Measurements from ENCODE around the gene TEX13A.

Gene TEX13A

DNA sequence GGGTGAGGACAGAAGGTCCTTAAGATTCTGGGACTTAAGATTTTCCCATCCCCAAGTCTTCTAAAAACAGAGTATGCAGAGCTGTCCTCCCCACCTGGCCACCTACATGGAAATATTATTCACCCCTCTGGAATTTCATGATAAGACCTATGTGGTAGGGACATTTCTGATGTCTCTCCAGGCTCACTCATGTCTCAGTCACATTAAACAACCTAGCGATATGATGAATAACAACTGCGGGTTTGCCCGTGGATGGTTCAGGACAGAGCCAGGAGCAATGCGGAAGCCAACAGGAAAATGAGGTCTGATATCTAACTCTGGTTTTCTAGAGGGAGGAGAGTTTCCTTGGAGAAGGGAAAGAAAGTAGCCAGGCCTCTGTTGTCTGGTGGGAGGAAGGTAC lies 47.4 kb downstream of the TEX13A start:
- no peak for DNase-seq (ENCODE audit: low read depth in 2 of 2)

All from stimulated activated CD4-positive, alpha-beta T cell treated with anti-CD3 and anti-CD28 coated beads, Interleukin-4, amount 100 ng/mL, for 48 hours (primary cell).